ENCODE measurements around the gene SPATA32. TPM values are rescaled to one million over a fixed set of nuclear protein-coding genes. Genes with fewer than 3 reads are reported as not detected.

SPATA32 gene
- total RNA-seq, 1 donor = not detected

DNA sequence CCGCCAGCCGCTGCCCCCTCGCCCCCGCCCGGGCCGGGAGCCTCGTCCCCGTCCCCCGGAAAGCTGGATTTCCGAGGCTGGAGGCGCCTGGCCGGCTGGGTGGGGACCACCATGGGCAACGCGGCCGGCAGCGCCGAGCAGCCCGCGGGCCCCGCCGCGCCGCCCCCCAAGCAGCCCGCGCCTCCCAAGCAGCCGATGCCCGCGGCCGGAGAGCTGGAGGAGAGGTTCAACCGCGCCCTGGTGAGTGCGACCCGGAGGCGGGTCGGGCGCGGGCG, 39.9 kb downstream of the SPATA32 start:
- TF ChIP-seq, protein P1, sequence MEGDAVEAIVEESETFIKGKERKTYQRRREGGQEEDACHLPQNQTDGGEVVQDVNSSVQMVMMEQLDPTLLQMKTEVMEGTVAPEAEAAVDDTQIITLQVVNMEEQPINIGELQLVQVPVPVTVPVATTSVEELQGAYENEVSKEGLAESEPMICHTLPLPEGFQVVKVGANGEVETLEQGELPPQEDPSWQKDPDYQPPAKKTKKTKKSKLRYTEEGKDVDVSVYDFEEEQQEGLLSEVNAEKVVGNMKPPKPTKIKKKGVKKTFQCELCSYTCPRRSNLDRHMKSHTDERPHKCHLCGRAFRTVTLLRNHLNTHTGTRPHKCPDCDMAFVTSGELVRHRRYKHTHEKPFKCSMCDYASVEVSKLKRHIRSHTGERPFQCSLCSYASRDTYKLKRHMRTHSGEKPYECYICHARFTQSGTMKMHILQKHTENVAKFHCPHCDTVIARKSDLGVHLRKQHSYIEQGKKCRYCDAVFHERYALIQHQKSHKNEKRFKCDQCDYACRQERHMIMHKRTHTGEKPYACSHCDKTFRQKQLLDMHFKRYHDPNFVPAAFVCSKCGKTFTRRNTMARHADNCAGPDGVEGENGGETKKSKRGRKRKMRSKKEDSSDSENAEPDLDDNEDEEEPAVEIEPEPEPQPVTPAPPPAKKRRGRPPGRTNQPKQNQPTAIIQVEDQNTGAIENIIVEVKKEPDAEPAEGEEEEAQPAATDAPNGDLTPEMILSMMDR (IDR thresholded peaks at IDR 0.05; ENCODE audit: insufficient read depth, low read depth, low read length) = no peak
- H3K4me3 ChIP-seq (ENCODE audit: low read depth, low read length) = peak overlapping the region; percentile 71
- no peak for DNase-seq (ENCODE audit: low read depth)

DNA sequence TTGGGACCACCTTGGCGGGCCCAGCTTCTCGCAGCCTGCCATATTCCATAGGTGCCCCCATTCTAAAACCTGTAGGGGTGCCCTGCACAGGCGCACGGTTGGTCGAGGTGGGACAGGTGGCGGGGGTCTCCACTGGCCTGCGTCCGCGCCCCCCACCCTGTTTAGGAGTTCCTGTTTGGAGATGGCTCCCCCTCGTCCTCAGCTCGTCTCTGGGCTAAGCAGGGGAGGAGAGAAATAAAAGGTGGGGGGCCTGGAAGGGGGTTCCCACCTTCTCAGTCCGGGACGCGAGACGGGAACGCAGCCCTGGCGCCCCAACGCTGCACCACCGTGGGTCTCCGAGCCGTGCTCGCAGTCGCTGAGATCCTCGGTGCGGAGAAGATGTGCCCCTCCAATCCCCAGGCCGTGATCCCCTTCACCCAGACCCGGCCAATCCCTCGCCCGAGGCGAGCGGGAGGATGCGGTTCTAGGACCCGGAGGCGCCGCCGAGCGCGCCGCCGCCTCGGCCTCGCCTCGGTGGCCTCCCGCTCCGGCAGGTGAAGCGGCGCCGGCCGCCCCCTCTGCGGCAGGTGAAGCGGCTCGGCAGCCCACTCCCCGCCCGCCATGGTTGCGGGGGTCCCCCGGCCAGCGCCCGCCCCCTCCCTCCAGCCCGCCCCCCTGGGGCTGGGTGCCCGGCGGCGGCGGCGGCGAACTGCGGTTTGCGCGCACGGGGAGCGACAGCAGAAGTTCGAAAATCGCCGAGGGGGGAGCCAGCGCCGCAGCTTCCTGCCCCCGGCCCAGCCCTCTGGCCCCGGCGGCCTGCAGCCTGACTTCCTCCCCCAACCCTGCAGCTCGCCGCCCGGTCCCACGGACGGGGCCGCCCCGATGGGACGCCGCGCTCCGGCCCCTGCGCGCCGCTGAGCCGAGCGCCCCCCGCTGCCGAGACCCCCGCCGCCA, 40.5 kb downstream of the SPATA32 start, which contains the start of gene FMNL1:
TSS of gene FMNL1 (plus strand) at position 805 of the 933 bp plus-strand sequence. CDS start 240 bp downstream, outside the sequence.
- TF ChIP-seq, protein P1 (IDR thresholded peaks at IDR 0.05; ENCODE audit: insufficient read depth, low read depth, low read length) = no peak
- peak within 1 kb of the TSS; percentile 71 for H3K4me3 ChIP-seq (ENCODE audit: low read depth, low read length)
- DNase-seq (ENCODE audit: low read depth) = no peak

DNA sequence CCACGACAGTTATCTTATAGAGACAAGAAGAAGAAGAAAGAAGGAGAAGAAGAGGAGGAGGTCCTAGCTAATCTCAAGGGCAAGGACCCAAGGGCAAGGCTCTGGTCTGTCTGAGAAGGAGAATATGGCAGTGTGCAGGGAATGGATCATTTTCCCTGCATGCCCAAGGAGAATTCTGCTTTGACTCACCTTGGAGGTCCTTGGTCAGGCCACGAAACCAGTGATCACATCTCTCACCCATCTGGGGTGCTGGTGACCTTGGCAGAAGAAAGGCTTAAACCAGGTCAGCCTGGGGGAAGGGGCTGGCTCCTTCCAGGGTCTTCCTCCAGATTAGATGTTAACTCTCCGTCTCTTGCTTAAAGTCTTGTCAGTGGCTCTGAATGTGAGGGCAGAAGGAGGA, 41.8 kb downstream of the SPATA32 start:
- H3K4me3 ChIP-seq (ENCODE audit: low read depth, low read length) = no peak overlapping the region
- no peak for DNase-seq (ENCODE audit: low read depth)
- TF ChIP-seq, protein P1 (IDR thresholded peaks at IDR 0.05; ENCODE audit: insufficient read depth, low read depth, low read length) = no peak

DNA sequence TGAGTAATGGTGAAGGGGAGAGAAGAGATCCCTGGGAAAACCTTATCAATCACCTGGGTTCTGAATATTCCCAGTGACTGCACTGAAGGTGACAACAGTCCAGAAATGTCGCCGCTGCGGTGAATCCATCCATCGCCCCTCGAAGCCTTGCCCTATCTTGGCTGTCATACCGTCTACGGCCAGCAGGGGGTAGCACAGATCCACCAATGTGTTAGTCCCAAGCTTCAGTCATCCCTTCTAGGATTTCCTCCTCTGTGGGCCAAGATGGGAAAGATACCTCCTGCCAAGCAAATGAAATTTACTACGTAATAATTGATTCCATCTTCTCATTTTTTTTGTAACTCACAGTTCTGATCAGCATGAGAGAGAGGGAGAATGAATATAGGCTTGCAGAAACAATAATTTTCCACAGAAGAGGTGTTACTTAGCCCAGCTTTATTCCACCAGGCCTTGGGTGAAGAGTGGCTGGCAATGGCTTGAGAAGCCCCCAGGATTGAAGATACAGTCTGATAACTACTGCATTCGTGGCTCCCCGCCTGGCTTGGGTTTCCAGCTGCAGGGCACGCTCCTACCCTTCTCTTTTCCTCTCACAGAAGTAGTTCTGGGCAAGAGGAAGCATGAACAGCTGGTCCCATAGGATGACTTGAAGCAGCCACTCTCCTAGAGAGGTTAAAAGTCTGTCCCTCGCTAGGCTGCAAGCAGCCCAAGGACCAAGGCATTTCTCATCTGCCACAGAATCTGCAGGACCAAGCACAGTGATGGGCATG, 42.8 kb downstream of the SPATA32 start:
- no peak overlapping the region for H3K4me3 ChIP-seq (ENCODE audit: low read depth, low read length)
- TF ChIP-seq, protein P1 (IDR thresholded peaks at IDR 0.05; ENCODE audit: insufficient read depth, low read depth, low read length) = peak; percentile 95
- DNase-seq (ENCODE audit: low read depth) = peak; percentile 75

Other genes with a start within 250 kb of the SPATA32 start
- 46.7 and 52.2 TPM in 2 replicates for gene DCAKD, start 210.5 kb downstream of the SPATA32 start, total RNA-seq
- gene NMT1, start 200.8 kb downstream of the SPATA32 start, total RNA-seq = 67.0 and 78.2 TPM in 2 replicates
- gene PLCD3, start 129.6 kb downstream of the SPATA32 start, total RNA-seq = 41.9 and 62.6 TPM in 2 replicates
- gene ACBD4, start 126.4 kb downstream of the SPATA32 start, total RNA-seq = 6.1 and 6.9 TPM in 2 replicates
- 8.4 and 11.7 TPM in 2 replicates for gene HEXIM1, start 113.6 kb downstream of the SPATA32 start, total RNA-seq
- 6.1 and 6.9 TPM in 2 replicates for gene HEXIM2, start 100.2 kb downstream of the SPATA32 start, total RNA-seq
- 3.5 and 5.2 TPM in 2 replicates for gene FMNL1, start 40.2 kb downstream of the SPATA32 start, total RNA-seq
- gene MAP3K14, start 54.9 kb upstream of the SPATA32 start, total RNA-seq = 1.6 and 1.7 TPM in 2 replicates
- gene ARHGAP27, start 170.8 kb upstream of the SPATA32 start, total RNA-seq = 0.97 and 1.7 TPM in 2 replicates
- gene PLEKHM1, start 228.6 kb upstream of the SPATA32 start, total RNA-seq = 20.9 and 25.0 TPM in 2 replicates